H1 (cell line): ENCODE results near the gene CUL1. TPM values are rescaled to one million over a fixed set of nuclear protein-coding genes. Genes with fewer than 3 reads are reported as not detected.

Experiments
- ASH2L ChIP-seq: fragments of 200-600, 300-600 bp; sonication (generic); IDR thresholded peaks from one replicate; pipeline ENCODE4 v1.7.1; 2017; ENCODE audit warnings: low read length
- ATF2 ChIP-seq: IDR thresholded peaks from 2 replicates; pipeline ENCODE4 v1.6.1; 2012; ENCODE audit warnings: low read length, inconsistent platforms
- EP300 ChIP-seq, 2 experiments: IDR thresholded peaks; 1 replicate in 1 of 2; 2 replicates in 1 of 2; pipeline ENCODE4 v1.6.1; 2011 to 2012; ENCODE audit warnings: low read depth in 2 of 2, low read length in 2 of 2, mild to moderate bottlenecking in 2 of 2, borderline replicate concordance in 1 of 2, inconsistent platforms in 1 of 2, moderate library complexity in 1 of 2
- POU5F1 ChIP-seq: IDR thresholded peaks from 2 replicates; pipeline ENCODE4 v1.6.1; 2011; ENCODE audit warnings: low read depth, mild to moderate bottlenecking, low read length, moderate library complexity
- SP1 ChIP-seq: IDR thresholded peaks from 2 replicates; pipeline ENCODE4 v1.6.1; 2011; ENCODE audit warnings: low read depth, low read length
- TBP ChIP-seq: IDR thresholded peaks from 2 replicates; pipeline ENCODE4 v1.6.1; 2011; ENCODE audit warnings: low read depth, low read length, improper control_type of control experiment
- polyA plus RNA-seq, 7 experiments: library from polyadenylated mRNA; depleted of rRNA in 3 of 7; stranded (reverse) in 5 of 7; unstranded in 2 of 7; fragments of >200 nt in 5 of 7; fragments of 200-250 nt in 2 of 7; gene quantifications; 1 replicate in 5 of 7; 2 replicates in 1 of 7; 4 replicates in 1 of 7; pipeline versions ENCODE4 v1.2.1 to v1.2.3, GENCODE V29; 2011 to 2013; ENCODE audit warnings: missing spikeins in 2 of 7, mixed read lengths in 2 of 7
- total RNA-seq: library from RNA; stranded (reverse); fragmentation: NEBNext Ultra II Directional; extraction: Animal tissue kit (Norgen Biotek cat#: 25700); gene quantifications from 2 replicates; pipeline ENCODE4 v1.2.1, GENCODE V29; 2021

CUL1 gene
- total and polyA plus RNA-seq, 2 of the 8 experiments (the other 6 are each of a cell fraction or from before 2014, with no cell fraction given): 33.0 to 77.3 TPM

- TF ChIP-seq ASH2L (no peak), SP1 (no peak), ATF2 (no peak), TBP (no peak), EP300 (IDR thresholded peaks at IDR 0.05; ENCODE audit: borderline replicate concordance in 1 of 2, low read depth in 2 of 2, low read length in 2 of 2) (no peak), POU5F1 (no peak)
- TF ChIP-seq, all 59 proteins: peak for 0
Measured at GRCh38 chr7:148783801-148784527, 85.3 kb downstream of the CUL1 start (continued).
